Activated CD4-positive, alpha-beta T cell treated with anti-CD3 and anti-CD28 coated beads, Interleukin-2, amount 50 U/mL, for 4 hours (primary cell): ENCODE measurements around the gene VPS8.

Experiments
- DNase-seq, 2 experiments: peaks; one replicate each; pipeline ENCODE4 v3.0.0-alpha.2; 2020

The VPS8 gene

GRCh38 chr3:184811999-184812661, at the start of gene VPS8:
Gene VPS8, plus strand, starts transcription at chr3:184812166. Its CDS starts 12,467 bp downstream, at chr3:184824633.
- DNase-seq, result peak; percentile 96 to 97

GRCh38 chr3:184764191-184764590, 47.8 kb upstream of the VPS8 start:
- DNase-seq, result no peak

- DNase-seq, result no peak
Observed at GRCh38 chr3:184765047-184765729, 46.8 kb upstream of the VPS8 start.

- no peak for DNase-seq
Observed at GRCh38 chr3:184765730-184766074, 46.3 kb upstream of the VPS8 start.

- DNase-seq, result no peak
Observed at GRCh38 chr3:184766555-184767261, 45.3 kb upstream of the VPS8 start.

- DNase-seq, result no peak
Observed at GRCh38 chr3:184767377-184767776, 44.6 kb upstream of the VPS8 start.

GRCh38 chr3:184769382-184770170, 42.4 kb upstream of the VPS8 start:
- DNase-seq, result no peak

GRCh38 chr3:184770541-184770940, 41.4 kb upstream of the VPS8 start:
- no peak for DNase-seq

- no peak for DNase-seq
Observed at GRCh38 chr3:184771301-184772127, 40.5 kb upstream of the VPS8 start.

GRCh38 chr3:184772667-184773272, 39.2 kb upstream of the VPS8 start:
- no peak for DNase-seq

GRCh38 chr3:184773283-184774186, 38.4 kb upstream of the VPS8 start:
- DNase-seq, result no peak

GRCh38 chr3:184776916-184777315, 35.0 kb upstream of the VPS8 start:
- no peak for DNase-seq

- DNase-seq, result peak; percentile 80
Observed at GRCh38 chr3:184777566-184778356, 34.2 kb upstream of the VPS8 start.

- no peak for DNase-seq
Observed at GRCh38 chr3:184778426-184779332, 33.3 kb upstream of the VPS8 start.

- DNase-seq, result no peak
Observed at GRCh38 chr3:184780981-184781515, 30.9 kb upstream of the VPS8 start.

- DNase-seq, result no peak
Observed at GRCh38 chr3:184781801-184782200, 30.2 kb upstream of the VPS8 start.

GRCh38 chr3:184783319-184783718, 28.6 kb upstream of the VPS8 start:
- DNase-seq, result no peak

- DNase-seq, result no peak
Observed at GRCh38 chr3:184784731-184785500, 27.1 kb upstream of the VPS8 start.
